ENCODE measurements around the gene TBC1D13.

- TF ChIP-seq, protein P1, sequence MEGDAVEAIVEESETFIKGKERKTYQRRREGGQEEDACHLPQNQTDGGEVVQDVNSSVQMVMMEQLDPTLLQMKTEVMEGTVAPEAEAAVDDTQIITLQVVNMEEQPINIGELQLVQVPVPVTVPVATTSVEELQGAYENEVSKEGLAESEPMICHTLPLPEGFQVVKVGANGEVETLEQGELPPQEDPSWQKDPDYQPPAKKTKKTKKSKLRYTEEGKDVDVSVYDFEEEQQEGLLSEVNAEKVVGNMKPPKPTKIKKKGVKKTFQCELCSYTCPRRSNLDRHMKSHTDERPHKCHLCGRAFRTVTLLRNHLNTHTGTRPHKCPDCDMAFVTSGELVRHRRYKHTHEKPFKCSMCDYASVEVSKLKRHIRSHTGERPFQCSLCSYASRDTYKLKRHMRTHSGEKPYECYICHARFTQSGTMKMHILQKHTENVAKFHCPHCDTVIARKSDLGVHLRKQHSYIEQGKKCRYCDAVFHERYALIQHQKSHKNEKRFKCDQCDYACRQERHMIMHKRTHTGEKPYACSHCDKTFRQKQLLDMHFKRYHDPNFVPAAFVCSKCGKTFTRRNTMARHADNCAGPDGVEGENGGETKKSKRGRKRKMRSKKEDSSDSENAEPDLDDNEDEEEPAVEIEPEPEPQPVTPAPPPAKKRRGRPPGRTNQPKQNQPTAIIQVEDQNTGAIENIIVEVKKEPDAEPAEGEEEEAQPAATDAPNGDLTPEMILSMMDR (IDR thresholded peaks at IDR 0.05): no peak
- TF ChIP-seq POLR2A (IDR thresholded peaks at IDR 0.05): no peak
Observed at GRCh38 chr9:128742401-128742800, 44.7 kb upstream of the TBC1D13 start.
